Measurements from ENCODE around the gene ARHGEF11.

DNA sequence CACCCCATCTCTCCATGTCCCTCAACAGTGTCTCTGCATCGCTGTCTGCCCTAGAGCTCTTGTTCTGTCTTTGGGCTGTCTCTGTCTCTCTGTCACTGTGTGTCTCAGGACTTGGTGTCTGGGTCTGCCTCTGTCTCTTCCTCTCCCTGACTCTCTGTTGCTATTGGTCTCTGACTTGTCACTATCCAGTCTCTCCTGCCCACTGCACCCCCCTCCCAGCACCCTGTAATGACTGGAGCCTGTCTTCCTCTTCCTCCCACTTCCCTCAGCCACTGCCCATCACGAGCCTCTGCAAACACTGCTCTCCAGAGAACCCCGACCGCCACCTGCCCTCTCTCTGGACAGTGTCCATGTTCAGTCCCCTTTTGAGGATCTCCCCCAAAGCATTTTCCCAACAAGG, 139.9 kb downstream of the ARHGEF11 start:
- TF ChIP-seq CTCF (conservative IDR thresholded peaks at IDR 0.05) (no peak), ZFX (IDR thresholded peaks at IDR 0.05) (no peak)
